Fibroblast of lung (primary cell): ENCODE results near the gene FHIT.

Experiments
- EZH2 ChIP-seq: IDR thresholded peaks from 2 replicates; pipeline ENCODE4 v1.5.1; 2012; ENCODE audit warnings: low read length, control low read depth, mild to moderate bottlenecking; ENCODE audit errors: missing control alignments
- TF ChIP-seq, protein P1 (sequence below), 2 donors: IDR thresholded peaks in 1 of 2; conservative IDR thresholded peaks in 1 of 2; 1 replicate in 1 of 2; 2 replicates in 1 of 2; pipeline ENCODE4 v1.5.1; 2011 to 2012; ENCODE audit warnings: low read length in 2 of 2, control low read depth in 1 of 2, inconsistent platforms in 1 of 2, low read depth in 1 of 2, mild to moderate bottlenecking in 1 of 2

DNA sequence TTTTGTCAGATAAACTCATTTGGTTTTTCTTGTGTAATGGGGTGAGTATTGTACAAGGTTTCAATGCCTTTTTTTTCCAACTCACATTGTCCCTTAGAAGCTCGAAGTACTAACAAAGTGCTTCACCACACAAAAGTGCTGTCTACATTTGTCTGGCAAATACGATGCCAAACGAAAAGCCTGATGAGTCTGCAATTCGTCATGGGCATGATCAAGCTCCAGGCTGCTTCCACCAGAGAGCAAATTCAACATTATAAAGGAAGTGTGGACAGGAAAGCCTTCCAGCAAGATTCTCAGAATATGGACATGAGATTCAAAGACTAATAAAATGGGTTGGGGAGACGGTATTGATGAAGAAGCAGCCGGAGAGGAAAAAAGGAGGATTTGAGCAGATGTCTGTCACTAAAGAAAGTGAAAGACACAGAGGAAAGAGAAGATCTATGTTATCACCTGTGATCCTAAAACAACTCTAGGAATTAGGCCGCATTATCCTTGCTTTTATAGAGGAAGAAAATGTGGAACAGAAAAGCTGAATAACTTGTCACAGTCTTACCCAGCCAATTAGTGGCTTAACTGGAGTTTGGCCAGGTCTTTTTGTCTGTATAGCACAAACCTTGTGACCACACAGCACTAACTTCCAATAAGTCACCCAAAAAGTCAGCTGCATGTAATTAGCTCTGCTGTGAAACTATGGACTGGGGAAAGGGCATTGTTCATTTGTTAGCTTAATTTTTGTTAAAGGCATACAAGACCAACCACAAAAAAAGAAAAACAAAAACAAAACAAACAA is 494.8 kb downstream of the FHIT start:
- TF ChIP-seq EZH2 = no peak
- TF ChIP-seq, protein P1, sequence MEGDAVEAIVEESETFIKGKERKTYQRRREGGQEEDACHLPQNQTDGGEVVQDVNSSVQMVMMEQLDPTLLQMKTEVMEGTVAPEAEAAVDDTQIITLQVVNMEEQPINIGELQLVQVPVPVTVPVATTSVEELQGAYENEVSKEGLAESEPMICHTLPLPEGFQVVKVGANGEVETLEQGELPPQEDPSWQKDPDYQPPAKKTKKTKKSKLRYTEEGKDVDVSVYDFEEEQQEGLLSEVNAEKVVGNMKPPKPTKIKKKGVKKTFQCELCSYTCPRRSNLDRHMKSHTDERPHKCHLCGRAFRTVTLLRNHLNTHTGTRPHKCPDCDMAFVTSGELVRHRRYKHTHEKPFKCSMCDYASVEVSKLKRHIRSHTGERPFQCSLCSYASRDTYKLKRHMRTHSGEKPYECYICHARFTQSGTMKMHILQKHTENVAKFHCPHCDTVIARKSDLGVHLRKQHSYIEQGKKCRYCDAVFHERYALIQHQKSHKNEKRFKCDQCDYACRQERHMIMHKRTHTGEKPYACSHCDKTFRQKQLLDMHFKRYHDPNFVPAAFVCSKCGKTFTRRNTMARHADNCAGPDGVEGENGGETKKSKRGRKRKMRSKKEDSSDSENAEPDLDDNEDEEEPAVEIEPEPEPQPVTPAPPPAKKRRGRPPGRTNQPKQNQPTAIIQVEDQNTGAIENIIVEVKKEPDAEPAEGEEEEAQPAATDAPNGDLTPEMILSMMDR (conservative IDR thresholded peaks at IDR 0.05 in 1 of 2, IDR thresholded peaks at IDR 0.05 in 1 of 2; ENCODE audit: low read depth in 1 of 2, low read length in 2 of 2) = no peak
